Measurements from ENCODE around the gene MYBPC2.

DNA sequence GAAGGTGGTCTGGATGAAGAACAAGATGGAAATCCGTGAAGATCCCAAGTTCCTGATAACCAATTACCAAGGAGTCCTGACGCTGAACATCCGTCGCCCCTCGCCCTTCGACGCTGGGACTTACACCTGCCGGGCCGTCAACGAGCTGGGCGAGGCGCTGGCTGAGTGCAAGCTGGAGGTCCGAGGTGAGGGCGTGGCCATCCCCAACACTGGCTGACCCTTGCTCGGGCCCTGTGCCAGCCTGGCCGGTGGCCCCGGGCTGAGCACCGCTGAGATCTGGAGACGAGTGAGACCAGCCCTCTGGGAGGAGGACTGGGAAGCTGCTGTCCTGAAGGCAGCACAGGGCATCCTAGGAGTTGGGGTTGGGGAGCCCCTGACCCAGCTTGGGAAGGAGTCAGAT, 31.7 kb downstream of the MYBPC2 start:
- TF ChIP-seq CTCF (IDR thresholded peaks at IDR 0.05) (no peak), POLR2A (IDR thresholded peaks at IDR 0.05) (no peak), POLR2AphosphoS5 (IDR thresholded peaks at IDR 0.05) (no peak)

Measured in suprapubic skin (tissue), 4 donors.